AG09309 (cell line): ENCODE results near the gene FBH1.

Experiments
- DNase-seq: peaks from one replicate; pipeline ENCODE4 v3.0.0-alpha.2; 2010; ENCODE audit warnings: low read depth
- H3K4me3 ChIP-seq: 2 replicates; pipeline ENCODE4 v1.5.1; 2011; ENCODE audit warnings: mild to moderate bottlenecking, low read depth, low read length, moderate library complexity; ENCODE audit not compliant: control insufficient read depth
- TF ChIP-seq, protein P1 (sequence below): IDR thresholded peaks from 2 replicates; pipeline ENCODE4 v1.5.1; 2011; ENCODE audit warnings: mild to moderate bottlenecking, low read depth, low read length, inconsistent platforms; ENCODE audit not compliant: insufficient read depth, control insufficient read depth; ENCODE audit errors: missing control alignments

The FBH1 gene

DNA sequence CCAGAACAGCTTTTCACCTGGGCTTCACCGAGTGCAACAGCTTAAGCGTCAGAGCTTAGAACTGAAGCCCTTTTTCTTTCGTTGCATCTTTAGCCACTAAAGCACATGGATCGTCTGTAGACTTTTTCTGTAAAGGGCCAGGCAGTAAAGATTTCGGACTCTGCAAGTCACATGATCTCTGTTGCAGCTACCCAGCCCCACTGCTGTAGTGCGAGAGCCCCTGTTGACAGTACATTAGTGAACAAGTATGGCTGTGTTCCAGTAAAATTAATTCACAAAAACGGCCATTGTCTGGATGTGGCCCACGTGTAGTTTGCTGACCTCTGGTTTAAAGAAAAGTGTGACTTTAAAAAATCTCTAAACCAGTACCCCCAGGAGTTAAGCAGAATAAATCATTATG lies 39.4 kb downstream of the FBH1 start:
- H3K4me3 ChIP-seq = no peak overlapping the region
- TF ChIP-seq, protein P1, sequence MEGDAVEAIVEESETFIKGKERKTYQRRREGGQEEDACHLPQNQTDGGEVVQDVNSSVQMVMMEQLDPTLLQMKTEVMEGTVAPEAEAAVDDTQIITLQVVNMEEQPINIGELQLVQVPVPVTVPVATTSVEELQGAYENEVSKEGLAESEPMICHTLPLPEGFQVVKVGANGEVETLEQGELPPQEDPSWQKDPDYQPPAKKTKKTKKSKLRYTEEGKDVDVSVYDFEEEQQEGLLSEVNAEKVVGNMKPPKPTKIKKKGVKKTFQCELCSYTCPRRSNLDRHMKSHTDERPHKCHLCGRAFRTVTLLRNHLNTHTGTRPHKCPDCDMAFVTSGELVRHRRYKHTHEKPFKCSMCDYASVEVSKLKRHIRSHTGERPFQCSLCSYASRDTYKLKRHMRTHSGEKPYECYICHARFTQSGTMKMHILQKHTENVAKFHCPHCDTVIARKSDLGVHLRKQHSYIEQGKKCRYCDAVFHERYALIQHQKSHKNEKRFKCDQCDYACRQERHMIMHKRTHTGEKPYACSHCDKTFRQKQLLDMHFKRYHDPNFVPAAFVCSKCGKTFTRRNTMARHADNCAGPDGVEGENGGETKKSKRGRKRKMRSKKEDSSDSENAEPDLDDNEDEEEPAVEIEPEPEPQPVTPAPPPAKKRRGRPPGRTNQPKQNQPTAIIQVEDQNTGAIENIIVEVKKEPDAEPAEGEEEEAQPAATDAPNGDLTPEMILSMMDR = no peak
- DNase-seq = no peak

DNA sequence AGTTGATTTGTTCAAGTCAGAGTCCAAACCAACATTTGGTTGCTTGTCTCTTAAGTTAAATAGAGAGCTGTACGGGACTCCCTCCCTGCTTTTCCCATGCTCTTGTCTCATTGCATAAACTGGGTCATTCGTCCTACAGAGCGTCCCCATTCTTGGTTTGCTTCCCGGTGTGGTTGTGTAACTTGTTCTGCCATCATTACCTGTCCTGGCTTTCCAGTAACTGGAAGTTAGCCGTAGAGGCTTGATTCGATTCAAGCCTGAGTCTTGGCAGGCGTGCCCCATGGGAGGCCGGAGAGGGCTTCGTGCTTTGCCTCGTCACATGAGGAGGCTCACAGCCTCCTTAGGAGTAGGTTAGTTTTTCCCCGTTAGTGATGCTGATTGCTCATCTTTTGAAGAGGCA lies 40.2 kb downstream of the FBH1 start:
- H3K4me3 ChIP-seq = no peak overlapping the region
- TF ChIP-seq, protein P1 = no peak
- no peak for DNase-seq

DNA sequence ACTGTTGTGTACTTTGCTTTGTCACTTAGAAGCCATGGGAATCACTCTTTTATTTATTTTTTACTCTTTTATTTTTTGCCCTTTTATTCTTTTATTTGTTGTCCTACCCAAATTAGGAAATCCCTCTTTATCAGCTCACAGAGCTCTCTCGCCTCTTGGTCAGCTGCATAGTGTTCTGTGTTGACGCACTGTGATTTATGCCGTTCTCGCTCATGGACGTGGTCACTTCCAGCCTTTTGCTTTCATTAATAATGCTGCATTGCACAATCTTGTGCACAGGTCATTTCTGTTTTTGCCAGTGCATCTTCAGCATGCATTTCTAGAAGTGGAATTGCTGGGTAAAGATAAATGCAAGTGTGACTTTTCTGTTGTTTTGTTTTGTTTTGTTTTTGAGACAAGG lies 42.3 kb downstream of the FBH1 start:
- TF ChIP-seq, protein P1 = no peak
- DNase-seq = no peak

GRCh38 chr10:5933909-5934546 lies 44.0 kb downstream of the FBH1 start:
- DNase-seq = no peak
- TF ChIP-seq, protein P1 = no peak
- no peak overlapping the region for H3K4me3 ChIP-seq

More for the DNA sequence above, 42.3 kb downstream of the FBH1 start:
- H3K4me3 ChIP-seq = no peak overlapping the region

- TF ChIP-seq, protein P1 = no peak
- DNase-seq = no peak
- H3K4me3 ChIP-seq = no peak overlapping the region
Measured at GRCh38 chr10:5935628-5936027, 45.6 kb downstream of the FBH1 start.

DNA sequence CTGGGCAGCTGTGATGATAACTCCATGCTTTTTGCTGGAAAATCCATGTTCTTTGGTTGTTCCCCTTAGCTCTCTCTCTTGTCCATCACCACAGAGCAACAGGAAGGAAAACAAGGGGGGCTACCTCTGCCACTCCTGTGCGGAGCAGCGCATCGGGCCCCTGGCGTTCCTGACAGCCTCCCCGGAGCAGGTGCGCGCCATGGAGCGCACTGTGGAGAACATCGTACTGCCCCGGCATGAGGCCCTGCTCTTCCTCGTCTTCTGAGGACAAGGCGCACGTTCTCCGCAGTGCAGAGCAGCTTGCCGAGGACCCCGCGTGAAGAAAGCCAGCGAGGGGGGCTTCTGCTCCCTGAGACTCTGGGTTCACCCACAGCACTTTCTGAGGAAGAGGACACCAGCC lies 47.0 kb downstream of the FBH1 start:
- no peak overlapping the region for H3K4me3 ChIP-seq
- TF ChIP-seq, protein P1 = no peak
- no peak for DNase-seq
